Body of pancreas (tissue), 4 donors: ENCODE data around the gene PTH2R.

Source experiments
- POLR2A ChIP-seq, 3 donors: fragments of 450-650 bp; IDR thresholded peaks; one replicate each; pipeline ENCODE4 v1.6.1; 2016; ENCODE audit warnings: antibody characterized with exemption in 3 of 3, mild to moderate bottlenecking in 2 of 3
- TF ChIP-seq, protein P1 (sequence below), 7 experiments: fragments of 450-650 bp in 4 of 7; fragments of 200-600 bp in 3 of 7; sonication (generic) in 3 of 7; IDR thresholded peaks; one replicate each; pipeline ENCODE4 v1.5.1; 2016 to 2019; ENCODE audit warnings: antibody characterized with exemption in 7 of 7

DNA sequence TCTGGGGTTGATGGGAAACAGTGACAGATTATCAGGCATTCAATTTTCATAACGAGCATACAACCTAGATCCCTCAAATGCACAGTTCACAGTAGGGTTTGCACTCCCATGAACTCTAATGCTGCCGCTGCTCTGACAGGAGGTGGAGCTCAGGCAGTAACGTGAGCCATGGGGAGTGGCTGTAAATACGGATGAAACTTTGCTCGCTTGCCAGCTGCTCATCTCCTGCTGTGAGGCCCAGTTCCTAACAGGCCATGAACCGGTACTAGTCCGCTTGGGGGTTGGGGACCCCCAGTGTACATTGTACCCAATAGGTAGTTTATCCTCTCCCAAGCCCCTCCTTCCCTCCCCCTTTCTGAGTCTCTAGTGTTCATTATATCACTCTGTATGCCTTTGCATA, 94.6 kb downstream of the PTH2R start:
- TF ChIP-seq, protein P1, sequence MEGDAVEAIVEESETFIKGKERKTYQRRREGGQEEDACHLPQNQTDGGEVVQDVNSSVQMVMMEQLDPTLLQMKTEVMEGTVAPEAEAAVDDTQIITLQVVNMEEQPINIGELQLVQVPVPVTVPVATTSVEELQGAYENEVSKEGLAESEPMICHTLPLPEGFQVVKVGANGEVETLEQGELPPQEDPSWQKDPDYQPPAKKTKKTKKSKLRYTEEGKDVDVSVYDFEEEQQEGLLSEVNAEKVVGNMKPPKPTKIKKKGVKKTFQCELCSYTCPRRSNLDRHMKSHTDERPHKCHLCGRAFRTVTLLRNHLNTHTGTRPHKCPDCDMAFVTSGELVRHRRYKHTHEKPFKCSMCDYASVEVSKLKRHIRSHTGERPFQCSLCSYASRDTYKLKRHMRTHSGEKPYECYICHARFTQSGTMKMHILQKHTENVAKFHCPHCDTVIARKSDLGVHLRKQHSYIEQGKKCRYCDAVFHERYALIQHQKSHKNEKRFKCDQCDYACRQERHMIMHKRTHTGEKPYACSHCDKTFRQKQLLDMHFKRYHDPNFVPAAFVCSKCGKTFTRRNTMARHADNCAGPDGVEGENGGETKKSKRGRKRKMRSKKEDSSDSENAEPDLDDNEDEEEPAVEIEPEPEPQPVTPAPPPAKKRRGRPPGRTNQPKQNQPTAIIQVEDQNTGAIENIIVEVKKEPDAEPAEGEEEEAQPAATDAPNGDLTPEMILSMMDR (IDR thresholded peaks at IDR 0.05): no peak
- TF ChIP-seq POLR2A (IDR thresholded peaks at IDR 0.05): no peak
